Stimulated activated CD8-positive, alpha-beta memory T cell treated with anti-CD3 and anti-CD28 coated beads, Interleukin-4, amount 100 ng/mL, for 24 hours (primary cell): ENCODE measurements around the gene CHD5.
"Not testable (repeated sequence)": the region's sequence is repeated elsewhere in the genome, so short reads cannot be mapped to it uniquely, and the experiment has no call there.

Experiments
- DNase-seq: peaks from one replicate; pipeline ENCODE4 v3.0.0-alpha.2; 2020; ENCODE audit warnings: low read depth

The CHD5 gene

GRCh38 chr1:6180268-6180706 lies at the start of gene CHD5:
Gene CHD5 (minus strand): TSS chr1:6180321. CDS start chr1:6180023, 298 bp downstream.
- DNase-seq, result no peak

GRCh38 chr1:6225651-6226050 lies 45.5 kb upstream of the CHD5 start:
- no peak for DNase-seq

GRCh38 chr1:6224718-6225117 lies 44.6 kb upstream of the CHD5 start:
- no peak for DNase-seq

GRCh38 chr1:6223617-6224016 lies 43.5 kb upstream of the CHD5 start:
- DNase-seq, result no peak

GRCh38 chr1:6222636-6223035 lies 42.5 kb upstream of the CHD5 start:
- DNase-seq, result no peak

- DNase-seq, result no peak
These were observed 41.2 kb upstream of the CHD5 start for GRCh38 chr1:6221210-6221784.

- no peak for DNase-seq
These were observed 40.1 kb upstream of the CHD5 start for GRCh38 chr1:6220236-6220635.

- not testable (repeated sequence) for DNase-seq
These were observed 39.5 kb upstream of the CHD5 start for GRCh38 chr1:6219641-6220040.

- DNase-seq, result no peak
These were observed 38.4 kb upstream of the CHD5 start for GRCh38 chr1:6218375-6219164.

GRCh38 chr1:6212193-6212959 lies 32.3 kb upstream of the CHD5 start:
- DNase-seq, result no peak

GRCh38 chr1:6211731-6212130 lies 31.6 kb upstream of the CHD5 start:
- no peak for DNase-seq

- DNase-seq, result no peak
These were observed 30.7 kb upstream of the CHD5 start for GRCh38 chr1:6210591-6211355.

- DNase-seq, result no peak
These were observed 29.8 kb upstream of the CHD5 start for GRCh38 chr1:6209661-6210580.

GRCh38 chr1:6208723-6209660 lies 28.9 kb upstream of the CHD5 start:
- DNase-seq, result no peak

GRCh38 chr1:6207921-6208320 lies 27.8 kb upstream of the CHD5 start:
- DNase-seq, result no peak

- no peak for DNase-seq
These were observed 27.2 kb upstream of the CHD5 start for GRCh38 chr1:6207075-6207885.

- DNase-seq, result no peak
These were observed 26.4 kb upstream of the CHD5 start for GRCh38 chr1:6206520-6206855.

GRCh38 chr1:6205849-6206519 lies 25.9 kb upstream of the CHD5 start, which contains the start of gene RNF207:
Gene RNF207 (plus strand): TSS chr1:6206119. CDS start chr1:6206536, 417 bp downstream.
- DNase-seq, result peak; percentile 44

GRCh38 chr1:6202256-6202655 lies 22.1 kb upstream of the CHD5 start:
- DNase-seq, result no peak
